Measurements from ENCODE around the gene PDE4C. TPM values are rescaled to one million over a fixed set of nuclear protein-coding genes. Genes with fewer than 3 reads are reported as not detected.
A peak's percentile ranks its signal among the peaks of the same experiment; 100 is the strongest.

PDE4C gene
- total RNA-seq, 1 donor from 2014 or later, result 2.1 TPM

DNA sequence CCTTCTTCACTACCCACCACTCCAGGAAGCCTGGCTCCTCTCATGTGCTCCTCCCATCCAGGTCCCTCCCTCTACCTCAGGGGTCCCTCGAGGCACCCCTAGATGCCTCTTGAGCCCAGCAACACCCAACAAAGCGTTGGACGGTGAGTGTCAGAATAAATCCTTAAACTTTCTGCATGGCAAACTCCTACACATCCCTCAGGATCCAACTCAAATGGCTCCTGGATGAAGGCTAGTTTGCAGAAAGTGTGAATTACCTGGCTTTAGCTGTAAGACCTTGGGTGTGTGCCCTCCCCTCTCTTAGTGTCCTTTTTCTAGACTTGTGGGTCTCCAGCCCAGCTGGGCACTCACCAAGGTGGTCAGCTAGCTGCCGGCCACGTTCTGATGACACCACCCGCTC lies 27.9 kb downstream of the PDE4C start:
- no peak for DNase-seq (ENCODE audit: low spot score)

DNA sequence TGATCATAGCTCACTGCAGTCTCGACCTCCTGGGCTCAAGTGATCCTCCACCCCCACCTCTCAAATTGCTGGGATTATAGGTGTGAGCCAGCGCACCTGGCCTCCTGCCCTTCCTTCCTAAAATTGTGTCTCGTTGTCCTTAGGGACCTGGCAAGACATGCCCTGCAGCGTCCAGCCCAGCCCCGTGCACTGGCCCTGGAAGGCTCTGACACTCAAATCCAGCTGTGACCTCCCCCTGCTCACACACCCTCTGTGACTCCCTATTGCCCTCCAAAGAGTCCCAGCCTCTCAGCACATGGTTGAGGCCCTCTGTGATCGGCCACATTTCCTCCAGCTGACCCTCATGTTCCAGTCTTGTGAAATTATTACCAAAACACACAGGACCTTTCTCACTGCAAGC lies 28.3 kb downstream of the PDE4C start:
- DNase-seq (ENCODE audit: low spot score), result no peak

GRCh38 chr19:18197306-18197705 lies 28.9 kb downstream of the PDE4C start:
- DNase-seq (ENCODE audit: low spot score), result no peak

DNA sequence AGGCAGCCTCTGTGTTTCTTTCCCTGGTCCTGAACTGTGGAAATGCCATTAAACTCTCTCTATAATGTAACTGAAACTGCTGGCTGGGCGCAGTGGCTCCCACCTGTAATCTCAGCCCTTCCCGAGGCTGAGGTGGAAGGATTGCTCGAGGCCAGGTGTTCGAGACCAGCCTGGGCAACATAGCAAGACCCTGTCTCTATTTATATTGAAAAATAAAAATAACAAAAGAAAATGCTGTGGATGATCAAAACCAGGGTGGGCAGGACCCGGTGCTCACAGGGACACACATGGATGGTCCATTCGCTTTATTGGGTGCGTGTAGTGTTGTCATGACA lies 29.8 kb downstream of the PDE4C start:
- no peak for DNase-seq (ENCODE audit: low spot score)

DNA sequence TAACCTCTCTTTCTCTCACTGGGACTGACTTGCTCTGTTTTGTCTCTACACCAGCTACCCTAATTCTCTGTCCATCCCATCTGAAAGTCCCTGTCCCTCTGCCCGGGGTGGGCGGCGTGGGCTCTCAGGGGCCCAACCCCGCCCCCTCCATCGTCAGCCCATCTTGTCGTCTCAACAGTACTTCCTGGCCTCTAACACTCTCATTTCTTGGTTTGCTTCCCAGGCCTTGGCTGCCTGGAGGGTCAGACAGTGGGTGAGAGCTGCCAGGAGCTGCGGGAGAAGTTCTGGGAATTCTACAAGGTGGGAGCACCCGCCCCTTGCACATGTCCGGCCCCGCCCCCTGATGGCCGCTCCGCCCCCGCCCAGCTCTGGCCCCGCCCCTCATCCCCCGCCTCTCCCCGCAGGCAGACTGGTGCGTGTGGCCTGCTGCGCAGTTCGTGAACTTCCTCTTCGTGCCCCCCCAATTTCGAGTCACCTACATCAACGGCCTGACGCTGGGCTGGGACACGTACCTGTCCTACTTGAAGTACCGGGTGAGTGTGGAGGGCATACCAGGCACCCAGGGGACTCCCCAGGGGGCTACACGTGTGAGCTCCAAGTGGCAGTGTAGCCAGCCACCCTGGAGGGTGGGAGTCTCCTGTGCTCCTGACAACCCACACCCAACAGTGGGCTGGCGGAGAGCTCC lies 31.5 kb downstream of the PDE4C start:
- DNase-seq (ENCODE audit: low spot score), result no peak

GRCh38 chr19:18194181-18194530 lies 32.1 kb downstream of the PDE4C start:
- no peak for DNase-seq (ENCODE audit: low spot score)

DNA sequence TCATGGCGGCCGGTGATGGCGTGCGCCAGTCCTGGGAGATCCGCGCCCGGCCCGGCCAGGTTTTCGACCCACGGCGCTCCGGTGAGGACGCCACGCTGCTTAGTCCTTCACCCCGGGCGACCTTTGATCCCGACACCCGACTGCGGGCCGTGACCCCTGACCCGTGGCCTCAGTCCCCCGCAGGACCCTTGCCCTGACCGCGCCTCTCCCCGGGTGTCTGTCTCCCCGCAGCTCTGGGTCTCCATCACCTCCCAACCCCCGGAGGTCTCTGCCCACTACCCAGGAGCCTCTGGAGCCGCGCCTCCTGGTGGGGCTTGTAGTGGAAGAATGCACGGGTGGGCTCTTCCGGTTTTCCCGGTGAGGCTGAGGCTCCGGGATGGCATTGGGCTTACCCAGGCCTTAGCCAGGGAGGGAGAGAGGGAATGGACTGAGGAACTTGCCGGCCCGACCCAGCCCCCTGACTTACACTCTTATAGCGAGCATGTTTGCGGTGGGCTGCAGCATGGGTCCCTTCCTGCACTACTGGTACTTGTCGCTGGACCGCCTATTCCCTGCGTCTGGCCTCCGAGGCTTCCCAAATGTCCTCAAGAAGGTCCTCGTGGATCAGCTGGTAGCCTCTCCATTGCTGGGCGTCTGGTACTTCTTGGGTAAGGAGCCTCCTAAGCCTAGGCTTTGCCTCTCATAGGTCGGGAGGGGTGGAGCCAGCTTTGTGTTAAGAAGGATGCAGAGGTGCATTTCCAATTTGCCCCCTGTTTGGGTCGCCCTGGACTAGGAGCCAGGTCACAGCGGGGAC lies 32.7 kb downstream of the PDE4C start:
- DNase-seq (ENCODE audit: low spot score), result no peak

- DNase-seq (ENCODE audit: low spot score), result peak; percentile 99
These were observed 33.4 kb downstream of the PDE4C start, which contains the start of gene MPV17L2 for GRCh38 chr19:18192673-18193387. Gene MPV17L2 (plus strand): TSS chr19:18193218. CDS start chr19:18193282, 64 bp downstream.

DNA sequence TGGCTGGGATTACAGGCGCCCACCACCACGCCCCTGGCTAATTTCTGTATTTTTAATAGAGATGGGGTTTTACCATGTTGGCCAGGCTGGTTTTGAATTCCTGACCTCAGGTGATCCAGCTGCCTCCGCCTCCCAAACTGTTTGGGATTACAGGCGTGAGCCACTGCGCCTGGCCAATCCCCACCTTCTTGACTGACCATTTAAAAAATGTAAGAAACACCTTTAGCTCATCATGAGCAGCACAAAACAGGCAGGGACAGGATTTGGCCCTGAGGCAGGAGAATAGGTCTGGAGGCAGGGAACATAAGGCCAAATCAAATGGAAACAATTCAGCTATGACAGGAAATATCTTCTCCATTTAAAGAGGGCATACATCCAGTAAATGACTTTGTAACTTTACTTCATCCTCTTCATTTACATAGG lies 34.6 kb downstream of the PDE4C start:
- DNase-seq (ENCODE audit: low spot score), result no peak

DNA sequence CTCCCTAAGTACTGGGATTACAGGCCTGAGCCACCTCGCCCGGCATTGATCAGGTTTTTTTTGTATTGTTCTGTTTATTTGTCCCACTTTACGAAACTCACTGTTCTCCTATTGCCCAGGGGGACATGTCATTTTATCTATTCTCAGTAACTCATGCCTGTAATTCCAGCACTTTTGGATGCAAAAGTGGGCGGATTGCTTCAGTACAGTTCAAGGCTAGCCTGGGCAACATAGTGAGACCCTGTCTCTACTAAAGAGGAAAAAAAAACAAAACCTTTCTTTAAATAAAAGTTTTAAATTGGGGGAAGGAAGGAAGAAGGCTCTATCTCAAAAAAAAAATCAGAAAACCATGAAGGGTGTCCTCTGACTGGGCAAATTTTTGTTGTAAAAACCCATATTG lies 36.0 kb downstream of the PDE4C start:
- DNase-seq (ENCODE audit: low spot score), result no peak

GRCh38 chr19:18185538-18185937 lies 40.7 kb downstream of the PDE4C start:
- DNase-seq (ENCODE audit: low spot score), result no peak

DNA sequence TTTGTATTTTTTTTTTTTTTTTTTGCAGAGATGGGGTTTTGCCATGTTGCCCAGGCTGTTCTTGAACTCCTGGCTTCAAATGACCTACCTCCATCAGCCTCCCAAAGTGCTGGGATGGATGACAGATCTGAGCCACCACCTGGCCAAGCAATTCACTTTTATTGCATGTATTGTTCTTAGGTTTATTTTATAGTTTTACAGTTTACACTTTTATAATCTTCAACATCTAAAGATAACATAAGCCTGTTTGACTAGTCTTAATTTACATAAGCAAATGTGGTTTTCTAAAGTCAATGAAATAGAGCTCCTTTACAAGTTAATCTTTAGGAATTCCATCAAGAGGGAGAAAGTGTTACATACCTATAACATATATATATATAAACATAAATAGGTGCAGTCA lies 42.7 kb downstream of the PDE4C start:
- DNase-seq (ENCODE audit: low spot score), result no peak

DNA sequence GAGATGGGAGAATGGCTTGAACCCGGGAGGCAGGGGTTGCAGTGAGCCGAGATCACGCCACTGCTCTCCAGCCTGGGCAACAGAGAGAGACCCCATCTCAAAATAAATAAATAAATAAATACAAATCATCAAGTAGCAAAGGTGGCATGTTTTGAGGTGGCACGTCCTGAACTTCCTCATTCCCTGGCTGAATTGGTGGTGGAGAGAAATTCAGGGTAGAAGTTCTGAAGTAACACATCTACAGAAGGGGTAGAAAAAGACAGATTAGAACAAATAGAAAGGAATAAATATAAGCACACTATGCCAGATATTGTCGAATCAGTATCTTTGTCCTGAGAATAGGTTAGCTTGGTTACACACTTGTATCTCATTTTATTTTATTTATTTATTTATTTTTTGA lies 46.3 kb downstream of the PDE4C start:
- no peak for DNase-seq (ENCODE audit: low spot score)

GRCh38 chr19:18176367-18177310 lies 49.6 kb downstream of the PDE4C start:
- DNase-seq (ENCODE audit: low spot score), result no peak

DNA sequence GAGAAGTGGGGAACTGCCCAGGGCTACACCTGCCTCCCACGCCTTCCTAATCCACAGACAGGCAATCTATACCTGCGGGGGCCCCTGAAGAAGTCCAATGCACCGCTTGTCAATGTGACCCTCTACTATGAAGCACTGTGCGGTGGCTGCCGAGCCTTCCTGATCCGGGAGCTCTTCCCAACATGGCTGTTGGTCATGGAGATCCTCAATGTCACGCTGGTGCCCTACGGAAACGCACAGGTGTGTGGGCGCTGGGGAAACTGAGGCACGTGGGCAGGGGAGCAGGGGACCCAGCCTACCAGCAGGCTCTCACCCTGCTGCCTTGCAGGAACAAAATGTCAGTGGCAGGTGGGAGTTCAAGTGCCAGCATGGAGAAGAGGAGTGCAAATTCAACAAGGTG lies 51.3 kb downstream of the PDE4C start:
- DNase-seq (ENCODE audit: low spot score), result no peak

Other genes with a start within 250 kb of the PDE4C start
- gene ARRDC2, start 218.3 kb downstream of the PDE4C start, total RNA-seq, result 53.9 TPM
- 3.1 TPM for gene IL12RB1, start 139.5 kb downstream of the PDE4C start, total RNA-seq
- 24.5 TPM for gene MAST3, start 128.7 kb downstream of the PDE4C start, total RNA-seq
- 74.2 TPM for gene PIK3R2, start 73.3 kb downstream of the PDE4C start, total RNA-seq
- 44.7 TPM for gene IFI30, start 52.6 kb downstream of the PDE4C start, total RNA-seq
- gene MPV17L2, start 33.2 kb downstream of the PDE4C start, total RNA-seq, result 9.3 TPM
- gene RAB3A, start 22.4 kb downstream of the PDE4C start, total RNA-seq, result 5.5 TPM
- 2.9 TPM for gene IQCN, start 48.0 kb upstream of the PDE4C start, total RNA-seq
- gene JUND, start 55.2 kb upstream of the PDE4C start, total RNA-seq, result 303 TPM
- gene LSM4, start 96.6 kb upstream of the PDE4C start, total RNA-seq, result 92.9 TPM
- 56.6 TPM for gene PGPEP1, start 114.2 kb upstream of the PDE4C start, total RNA-seq
- 76.0 TPM for gene GDF15, start 159.7 kb upstream of the PDE4C start, total RNA-seq
- 7.8 TPM for gene LRRC25, start 171.2 kb upstream of the PDE4C start, total RNA-seq
- 68.1 TPM for gene SSBP4, start 193.0 kb upstream of the PDE4C start, total RNA-seq
- 37.1 TPM for gene ISYNA1, start 211.7 kb upstream of the PDE4C start, total RNA-seq